NCI-H146 (cell line): ENCODE data around the gene PKNOX1.
"Not testable (repeated sequence)": the region's sequence is repeated elsewhere in the genome, so short reads cannot be mapped to it uniquely, and the experiment has no call there.

Source experiments
- DNase-seq: peaks from one replicate; lab custom pipeline; 2025; lab: John Stamatoyannopoulos, UW

Gene PKNOX1

GRCh38 chr21:42986125-42986783 lies 11.9 kb downstream of the PKNOX1 start:
- no peak for DNase-seq

DNA sequence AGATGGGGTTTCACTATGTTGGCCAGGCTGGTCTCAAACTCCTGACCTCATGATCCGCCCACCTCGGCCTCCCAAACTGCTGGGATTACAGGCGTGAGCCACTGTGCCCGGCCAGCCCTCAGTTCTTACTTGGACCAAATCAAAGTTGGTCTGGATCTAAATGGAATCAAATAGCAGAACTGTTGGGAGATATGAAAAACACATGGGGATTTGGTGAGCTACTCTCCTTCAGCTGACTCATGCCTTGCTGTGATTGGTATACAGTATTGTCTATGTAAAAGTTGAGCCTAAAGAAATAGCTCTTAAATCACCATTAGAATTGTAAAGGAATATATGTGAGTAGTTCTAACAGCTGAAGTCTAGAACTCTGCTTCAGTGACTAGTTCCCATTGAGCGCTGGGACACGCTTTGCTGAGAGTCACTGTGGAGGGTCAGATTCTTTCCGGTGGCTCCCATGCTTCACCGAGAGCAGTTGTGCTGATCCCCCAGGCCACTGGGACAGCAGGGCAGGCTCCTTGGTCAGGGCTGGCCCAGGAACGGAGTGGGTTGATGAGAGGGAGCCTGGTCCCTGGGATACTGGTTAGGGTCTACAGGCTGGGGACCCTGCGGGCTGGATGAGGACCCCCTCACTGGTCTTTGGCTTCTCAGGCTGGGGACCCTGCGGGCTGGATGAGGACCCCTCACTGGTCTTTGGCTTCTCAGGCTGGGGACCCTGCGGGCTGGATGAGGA lies 14.0 kb downstream of the PKNOX1 start:
- DNase-seq: no peak

DNA sequence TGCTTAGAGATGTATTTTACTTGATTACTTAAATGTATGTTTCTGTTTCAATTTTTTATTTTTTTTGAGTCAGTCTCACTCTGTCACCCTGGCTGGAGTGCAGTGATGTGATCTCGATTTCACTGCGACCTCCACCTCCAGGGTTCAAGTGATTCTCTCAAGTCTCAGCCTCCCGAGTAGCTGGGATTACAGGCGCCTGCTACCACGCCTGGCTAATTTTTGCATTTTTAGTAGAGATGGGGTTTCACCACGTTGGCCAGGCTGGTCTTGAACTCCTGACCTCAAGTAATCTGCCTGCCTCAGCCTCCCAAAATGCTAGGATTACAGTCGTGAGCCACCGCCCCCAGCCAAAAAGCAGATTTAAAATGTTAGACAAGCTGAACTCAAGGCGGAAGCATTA lies 15.0 kb downstream of the PKNOX1 start:
- DNase-seq: not testable (repeated sequence)

DNA sequence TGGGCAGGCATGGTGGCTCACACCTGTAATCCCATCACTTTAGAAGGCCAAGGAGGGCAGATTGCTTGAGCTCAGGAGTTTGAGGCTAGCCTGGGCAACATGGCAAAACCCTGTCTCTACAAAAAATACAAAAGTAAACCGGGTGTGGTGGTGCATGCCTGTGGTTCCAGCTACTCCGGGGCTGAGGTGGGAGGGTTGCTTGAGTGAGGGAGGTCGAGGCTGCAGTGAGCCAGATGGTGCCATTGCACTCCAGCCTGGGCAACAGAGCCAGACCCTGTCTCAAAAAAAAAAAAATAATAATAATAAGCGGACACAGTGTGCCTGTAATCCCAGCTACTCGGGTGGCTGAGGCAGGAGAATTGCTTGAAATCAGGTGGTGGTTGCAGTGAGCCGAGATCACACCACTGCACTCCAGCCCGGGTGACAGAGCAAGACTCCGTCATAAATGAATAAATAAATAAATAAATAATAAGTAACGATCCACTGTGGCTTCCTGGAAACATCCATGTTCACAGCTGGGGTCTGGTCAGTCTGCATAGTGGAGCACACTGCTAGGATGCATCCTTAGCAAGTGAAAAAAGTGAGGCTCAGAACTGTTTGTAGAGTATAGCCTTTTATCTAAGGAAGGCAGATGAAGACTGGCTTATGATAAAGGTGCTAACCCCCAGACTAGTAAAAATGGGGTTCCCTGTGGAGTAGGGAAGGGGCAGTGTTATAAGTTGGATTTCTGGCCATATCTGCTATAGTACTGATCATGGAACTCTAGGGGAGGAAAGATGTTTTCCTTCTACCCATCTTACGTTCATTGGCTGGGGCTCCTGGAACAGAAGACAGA lies 15.7 kb downstream of the PKNOX1 start:
- no peak for DNase-seq

GRCh38 chr21:42991992-42992740 lies 17.8 kb downstream of the PKNOX1 start:
- DNase-seq: no peak

GRCh38 chr21:42993051-42993712 lies 18.8 kb downstream of the PKNOX1 start:
- no peak for DNase-seq

- no peak for DNase-seq
Measured at GRCh38 chr21:42997053-42997452, 22.7 kb downstream of the PKNOX1 start.

GRCh38 chr21:42997983-42998382 lies 23.6 kb downstream of the PKNOX1 start:
- DNase-seq: not testable (repeated sequence)

DNA sequence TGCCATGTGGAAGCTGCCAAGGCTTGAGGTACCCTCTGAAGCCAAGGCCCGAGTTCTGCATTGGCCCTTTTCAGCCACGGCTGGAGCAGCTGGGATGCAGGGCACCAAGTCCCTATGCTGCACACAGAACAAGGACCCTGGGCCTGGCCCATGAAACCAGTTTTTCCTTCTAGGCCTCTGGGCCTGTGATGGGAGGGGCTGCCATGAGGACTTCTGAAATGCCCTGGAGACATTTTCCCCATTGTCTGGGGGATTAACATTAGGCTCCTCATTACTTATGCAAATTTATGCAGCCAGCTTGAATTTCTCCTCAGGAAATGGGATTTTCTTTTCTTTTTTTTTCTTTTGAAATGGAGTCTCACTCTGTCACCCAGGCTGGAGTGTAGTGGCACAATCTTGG lies 24.8 kb downstream of the PKNOX1 start:
- not testable (repeated sequence) for DNase-seq

GRCh38 chr21:43000041-43000440 lies 25.7 kb downstream of the PKNOX1 start:
- not testable (repeated sequence) for DNase-seq

- no peak for DNase-seq
Measured at GRCh38 chr21:43001316-43001715, 27.0 kb downstream of the PKNOX1 start.

DNA sequence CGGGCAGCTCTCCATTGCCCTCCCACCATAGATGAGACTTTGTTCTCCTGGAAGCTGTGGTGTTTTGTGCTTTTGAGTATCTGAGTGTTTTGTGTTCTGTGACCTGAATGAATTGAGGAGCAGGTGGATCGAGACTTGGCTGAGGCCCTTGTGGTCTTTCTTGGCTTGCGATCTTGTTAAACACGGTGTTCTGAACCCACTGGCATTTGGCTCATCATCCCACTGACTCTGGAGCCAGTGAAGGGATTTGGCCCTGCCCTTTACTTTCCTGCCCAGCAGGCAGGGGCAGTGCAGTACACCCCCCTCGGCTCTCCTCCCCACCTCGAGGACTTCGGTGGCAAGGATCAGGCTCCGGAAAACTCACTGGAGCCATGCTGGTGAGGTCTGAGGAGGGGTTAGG lies 30.6 kb downstream of the PKNOX1 start:
- no peak for DNase-seq

DNA sequence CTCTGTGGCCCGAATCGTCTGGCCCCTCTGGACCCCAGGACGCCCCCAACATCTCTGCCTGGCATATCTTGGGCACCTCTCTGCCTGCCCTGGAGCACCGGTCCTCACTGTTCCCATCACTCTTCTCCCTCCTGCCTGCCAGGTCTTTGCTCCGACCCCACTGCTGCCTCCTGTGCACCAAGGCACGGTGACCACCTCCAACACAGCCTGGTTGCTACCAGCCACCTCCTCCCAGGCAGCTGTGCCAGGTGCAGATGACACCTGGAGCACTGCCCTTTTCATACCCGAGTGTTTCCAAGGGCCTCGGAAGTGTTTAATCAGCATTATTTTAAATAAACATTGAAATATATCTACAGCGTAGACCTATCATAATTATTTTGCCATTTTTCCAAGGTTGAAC lies 31.3 kb downstream of the PKNOX1 start:
- DNase-seq: no peak

- DNase-seq: not testable (repeated sequence)
Measured at GRCh38 chr21:43006051-43006873, 31.9 kb downstream of the PKNOX1 start.

DNA sequence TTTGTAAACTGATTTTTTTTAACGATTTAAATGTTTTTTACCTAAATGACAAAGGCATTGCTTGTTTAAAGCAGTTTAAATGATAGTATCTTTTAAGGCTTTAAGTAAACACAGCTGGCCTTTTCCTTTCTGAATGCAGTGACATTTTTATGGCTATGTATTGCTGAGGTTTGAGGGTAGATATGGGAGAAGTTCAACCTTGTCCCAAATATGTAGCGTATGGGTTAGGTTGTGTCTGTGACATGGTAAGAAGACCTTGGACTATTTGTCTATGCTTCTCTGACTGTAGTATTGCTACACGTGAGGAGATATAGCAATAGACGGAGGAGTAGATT lies 32.5 kb downstream of the PKNOX1 start:
- DNase-seq: no peak

DNA sequence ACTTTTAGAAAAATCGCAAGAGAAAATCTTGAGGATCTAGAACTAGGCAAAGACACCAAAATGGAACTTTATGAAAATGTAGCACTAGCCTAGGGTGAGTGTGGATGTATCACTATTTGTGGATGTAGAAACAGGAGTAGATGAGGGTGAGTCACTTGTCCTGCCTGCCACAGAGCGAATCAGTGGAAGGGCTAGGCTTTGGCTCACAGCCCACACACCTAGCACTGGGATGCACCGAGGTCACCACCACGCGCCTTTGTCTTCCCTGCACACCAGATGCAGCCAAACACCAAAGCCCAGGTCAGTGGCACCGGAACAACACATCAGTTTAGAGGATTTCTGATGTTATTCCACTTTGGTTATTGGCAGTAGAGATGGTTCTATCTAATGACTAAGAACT lies 38.2 kb downstream of the PKNOX1 start:
- DNase-seq: no peak

DNA sequence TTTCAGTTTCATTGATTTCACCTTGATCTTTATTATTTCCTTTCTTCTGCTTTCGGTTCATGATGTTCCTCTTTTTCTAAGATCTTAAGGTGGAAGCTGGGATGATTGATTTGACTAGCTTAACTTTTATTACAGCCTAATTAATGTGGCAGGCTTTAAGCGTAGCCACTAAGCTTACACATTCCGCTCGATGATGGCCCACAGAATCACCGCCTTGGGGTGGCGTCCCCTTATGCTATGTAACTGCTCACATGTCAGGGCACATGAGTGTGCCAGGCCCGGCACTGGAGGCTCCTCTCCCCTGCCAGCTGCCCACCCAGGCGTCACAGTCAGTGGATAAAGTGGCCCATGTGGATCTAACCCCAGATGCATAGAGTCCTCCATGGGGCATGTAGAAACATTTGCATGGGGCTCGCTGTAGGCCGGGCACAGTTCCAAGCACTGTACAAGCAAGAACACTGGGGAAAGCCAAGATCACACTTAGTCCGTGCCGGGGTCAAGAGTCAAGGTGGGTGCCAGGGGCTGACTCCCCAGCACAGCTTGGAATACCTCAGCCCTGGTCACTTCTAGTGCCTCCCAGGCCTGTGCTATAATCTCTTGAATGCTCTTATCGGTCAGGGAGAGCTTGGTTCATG lies 41.7 kb downstream of the PKNOX1 start:
- DNase-seq: no peak

GRCh38 chr21:43016728-43017127 lies 42.4 kb downstream of the PKNOX1 start:
- DNase-seq: no peak

DNA sequence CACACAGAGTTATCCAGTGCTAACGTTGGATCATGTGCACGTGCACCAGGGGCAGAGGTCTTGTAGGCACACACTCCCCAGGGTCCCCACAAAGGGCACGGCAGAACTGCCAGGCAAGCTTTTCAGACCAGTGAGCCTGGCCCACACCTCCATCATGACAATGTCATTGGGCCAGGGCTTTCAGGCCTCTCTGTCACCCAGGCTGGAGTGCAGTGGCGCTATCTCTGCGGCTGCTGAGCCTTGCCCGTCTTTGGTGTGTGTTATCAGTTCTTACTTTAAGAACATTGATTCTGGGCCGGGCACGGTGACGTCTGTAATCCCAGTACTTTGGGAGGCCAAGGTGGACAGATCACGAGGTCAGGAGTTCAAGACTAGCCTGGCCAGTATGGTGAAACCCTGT lies 44.2 kb downstream of the PKNOX1 start:
- DNase-seq: no peak

- no peak for DNase-seq
Measured at GRCh38 chr21:43020177-43020576, 45.8 kb downstream of the PKNOX1 start.
